GM21529 (cell line): Measurements from ENCODE around the gene SLC44A1.
A peak's percentile ranks its signal among the peaks of the same experiment; 100 is the strongest.

Source experiments
- ATAC-seq: cut with Tn5 transposase; IDR thresholded peaks from one replicate; pipeline ENCODE4 v1.9.1; 2021; ENCODE audit not compliant: unreplicated experiment

Gene SLC44A1

GRCh38 chr9:105455836-105456475 is 211.5 kb downstream of the SLC44A1 start:
- ATAC-seq, result no peak

GRCh38 chr9:105457560-105458294 is 213.3 kb downstream of the SLC44A1 start:
- no peak for ATAC-seq

GRCh38 chr9:105458404-105458803 is 214.0 kb downstream of the SLC44A1 start:
- ATAC-seq, result no peak

- no peak for ATAC-seq
Measured at GRCh38 chr9:105459336-105459735, 214.9 kb downstream of the SLC44A1 start.

GRCh38 chr9:105466898-105467455 is 222.5 kb downstream of the SLC44A1 start:
- ATAC-seq, result no peak

- no peak for ATAC-seq
Measured at GRCh38 chr9:105468875-105469274, 224.4 kb downstream of the SLC44A1 start.

GRCh38 chr9:105473221-105473620 is 228.8 kb downstream of the SLC44A1 start:
- ATAC-seq, result no peak

GRCh38 chr9:105475302-105475701 is 230.9 kb downstream of the SLC44A1 start:
- ATAC-seq, result no peak

- no peak for ATAC-seq
Measured at GRCh38 chr9:105479846-105480245, 235.4 kb downstream of the SLC44A1 start.

- peak; percentile 64 for ATAC-seq
Measured at GRCh38 chr9:105483618-105484017, 239.2 kb downstream of the SLC44A1 start.

GRCh38 chr9:105484226-105484625 is 239.8 kb downstream of the SLC44A1 start:
- no peak for ATAC-seq

- no peak for ATAC-seq
Measured at GRCh38 chr9:105485131-105485530, 240.7 kb downstream of the SLC44A1 start.
